ENCODE data around the gene CNGA1.
"Not testable (repeated sequence)": the region's sequence is repeated elsewhere in the genome, so short reads cannot be mapped to it uniquely, and the experiment has no call there.

Gene CNGA1

GRCh38 chr4:47974566-47974965 is 41.9 kb downstream of the CNGA1 start:
- DNase-seq (ENCODE audit: extremely low read depth in 1 of 2, low read depth in 1 of 2): no peak

GRCh38 chr4:47972721-47973120 is 43.8 kb downstream of the CNGA1 start:
- no peak for DNase-seq (ENCODE audit: extremely low read depth in 1 of 2, low read depth in 1 of 2)

- DNase-seq (ENCODE audit: extremely low read depth in 1 of 2, low read depth in 1 of 2): no peak
Observed at GRCh38 chr4:47972181-47972580, 44.3 kb downstream of the CNGA1 start.

GRCh38 chr4:47968847-47969246 is 47.6 kb downstream of the CNGA1 start:
- DNase-seq (ENCODE audit: extremely low read depth in 1 of 2, low read depth in 1 of 2): no peak

GRCh38 chr4:47954677-47955076 is 61.8 kb downstream of the CNGA1 start:
- DNase-seq (ENCODE audit: extremely low read depth in 1 of 2, low read depth in 1 of 2): no peak

- no peak for DNase-seq (ENCODE audit: extremely low read depth in 1 of 2, low read depth in 1 of 2)
Observed at GRCh38 chr4:47954245-47954644, 62.2 kb downstream of the CNGA1 start.

GRCh38 chr4:47945930-47946726 is 70.4 kb downstream of the CNGA1 start:
- DNase-seq (ENCODE audit: extremely low read depth in 1 of 2, low read depth in 1 of 2): no peak

GRCh38 chr4:47942081-47942819 is 74.2 kb downstream of the CNGA1 start:
- DNase-seq (ENCODE audit: extremely low read depth in 1 of 2, low read depth in 1 of 2): no peak

GRCh38 chr4:47939456-47939855 is 77.0 kb downstream of the CNGA1 start:
- DNase-seq (ENCODE audit: extremely low read depth in 1 of 2, low read depth in 1 of 2): no peak

GRCh38 chr4:47936336-47936735 is 80.1 kb downstream of the CNGA1 start:
- DNase-seq (ENCODE audit: extremely low read depth in 1 of 2, low read depth in 1 of 2): no peak

- DNase-seq (ENCODE audit: extremely low read depth in 1 of 2, low read depth in 1 of 2): no peak
Observed at GRCh38 chr4:47933840-47934239, 82.6 kb downstream of the CNGA1 start.

- DNase-seq (ENCODE audit: extremely low read depth in 1 of 2, low read depth in 1 of 2): no peak
Observed at GRCh38 chr4:47930971-47931804, 85.3 kb downstream of the CNGA1 start.

- DNase-seq (ENCODE audit: extremely low read depth in 1 of 2, low read depth in 1 of 2): no peak
Observed at GRCh38 chr4:47929682-47930201, 86.7 kb downstream of the CNGA1 start.

GRCh38 chr4:47926667-47927258 is 89.7 kb downstream of the CNGA1 start:
- DNase-seq (ENCODE audit: extremely low read depth in 1 of 2, low read depth in 1 of 2): peak in 1 of 2 donors; percentile 9

- DNase-seq (ENCODE audit: extremely low read depth in 1 of 2, low read depth in 1 of 2): not testable (repeated sequence)
Observed at GRCh38 chr4:47923261-47923608, 93.2 kb downstream of the CNGA1 start.

- not testable (repeated sequence) for DNase-seq (ENCODE audit: extremely low read depth in 1 of 2, low read depth in 1 of 2)
Observed at GRCh38 chr4:47922436-47923260, 93.8 kb downstream of the CNGA1 start.

GRCh38 chr4:47917163-47917562 is 99.3 kb downstream of the CNGA1 start:
- not testable (repeated sequence) for DNase-seq (ENCODE audit: extremely low read depth in 1 of 2, low read depth in 1 of 2)

GRCh38 chr4:47915378-47915777 is 101.1 kb downstream of the CNGA1 start:
- DNase-seq (ENCODE audit: extremely low read depth in 1 of 2, low read depth in 1 of 2): no peak

- no peak for DNase-seq (ENCODE audit: extremely low read depth in 1 of 2, low read depth in 1 of 2)
Observed at GRCh38 chr4:47914926-47915237, 101.6 kb downstream of the CNGA1 start.
